ENCODE measurements around the gene JAKMIP1. TPM values are rescaled to one million over a fixed set of nuclear protein-coding genes. Genes with fewer than 3 reads are reported as not detected.

The JAKMIP1 gene
- total RNA-seq, 1 experiment from 2014 or later: not detected

DNA sequence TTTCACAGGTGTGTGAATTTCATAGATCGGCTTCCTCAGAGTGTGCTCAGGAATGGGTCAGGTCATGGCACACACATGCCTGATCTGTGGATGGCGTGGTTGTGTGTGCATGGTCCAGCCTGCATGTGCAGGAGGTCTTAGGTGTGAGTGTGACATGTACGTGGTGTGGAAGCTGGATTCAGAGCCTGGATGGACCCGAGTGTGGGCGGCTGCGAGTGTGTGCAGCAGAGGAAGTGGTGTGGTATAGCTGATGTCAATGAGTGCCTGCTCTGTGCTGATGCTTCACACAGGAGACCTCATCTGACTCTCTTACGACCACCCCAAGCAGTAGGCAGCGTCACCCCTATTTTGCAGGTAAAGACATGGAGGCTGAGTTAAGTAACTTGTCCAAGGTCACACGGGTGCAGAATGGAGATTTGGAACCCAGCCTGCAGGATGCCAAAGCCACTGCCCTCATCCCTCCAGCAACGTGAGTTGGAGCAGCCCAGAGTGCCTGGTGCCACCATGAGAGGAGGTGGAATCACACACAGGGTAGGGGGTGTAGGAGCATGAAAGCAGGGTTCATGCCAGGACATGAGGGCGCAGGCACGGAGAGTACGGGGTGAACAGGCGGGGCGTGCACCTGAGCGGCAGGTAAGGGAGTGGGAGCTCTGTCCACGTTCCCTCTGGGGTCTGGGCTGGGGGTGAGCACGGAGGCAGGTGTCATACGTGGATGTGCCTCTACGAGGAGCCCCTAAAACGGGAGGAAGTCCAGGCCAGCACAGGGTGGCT lies 157.9 kb downstream of the JAKMIP1 start:
- intact Hi-C loops (cut with micrococcal nuclease): no loop called here
- Histone ChIP-seq H4K20me1 (ENCODE audit: insufficient read depth) (no peaks in the 10 kb centered on the region), H3K4me2 (ENCODE audit: low read length) (no peak overlapping the region), H3K9ac (ENCODE audit: low read length) (no peak overlapping the region), H3K4me3 (replicated peaks in 1 of 2; ENCODE audit: low read depth in 1 of 2, low read length in 2 of 2) (no peak overlapping the region), H3K27me3 (ENCODE audit: insufficient read depth, low read length) (peaks cover 48% of the 10 kb centered on the region; the same call in 1 of the 2 replicates), H2AFZ (ENCODE audit: low read depth, low read length, poor library complexity, severe bottlenecking) (no peak overlapping the region), H3K27ac (ENCODE audit: low read depth, low read length) (no peak overlapping the region), H3K4me1 (ENCODE audit: control insufficient read depth in 1 of 2, insufficient read depth in 2 of 2, low read length in 2 of 2) (peaks cover 0 to 5% of the 10 kb centered on the region in 2 experiments; a peak in 2 of 4 replicates), H3K36me3 (ENCODE audit: control insufficient read depth in 1 of 2, insufficient read depth in 2 of 2, low read length in 2 of 2) (no peaks in the 10 kb centered on the region), H3K9me3 (ENCODE audit: control insufficient read depth in 1 of 2, insufficient read depth in 1 of 2, low read depth in 1 of 2, low read length in 2 of 2) (no peaks in the 10 kb centered on the region), H3K79me2 (ENCODE audit: insufficient read depth, low read length) (no peaks in the 10 kb centered on the region), H3K9me2 (ENCODE audit: insufficient read depth) (no peaks in the 10 kb centered on the region)
- ATAC-seq (no peak), DNase-seq (ENCODE audit: low read depth, low spot score) (no peak)
- ChIA-PET RAD21 (ENCODE audit: low non-redundant PET in 1 of 2, low total read pairs in 2 of 2, uncharacterized antibody in 2 of 2, unreplicated experiment in 2 of 2) (no interaction called here), CTCF (no interaction called here), POLR2A (no interaction called here)
- no TSS peak for BruUV-seq (replicated peaks)
- TF ChIP-seq REST (IDR thresholded peaks at IDR 0.05; ENCODE audit: low read depth) (no peak), ZNF274 (IDR thresholded peaks at IDR 0.05; ENCODE audit: low read depth, low read length) (no peak), YY1 (IDR thresholded peaks at IDR 0.05; ENCODE audit: extremely low read depth, insufficient replicate concordance, low read depth, low read length) (no peak)
- TF ChIP-seq, protein P1, sequence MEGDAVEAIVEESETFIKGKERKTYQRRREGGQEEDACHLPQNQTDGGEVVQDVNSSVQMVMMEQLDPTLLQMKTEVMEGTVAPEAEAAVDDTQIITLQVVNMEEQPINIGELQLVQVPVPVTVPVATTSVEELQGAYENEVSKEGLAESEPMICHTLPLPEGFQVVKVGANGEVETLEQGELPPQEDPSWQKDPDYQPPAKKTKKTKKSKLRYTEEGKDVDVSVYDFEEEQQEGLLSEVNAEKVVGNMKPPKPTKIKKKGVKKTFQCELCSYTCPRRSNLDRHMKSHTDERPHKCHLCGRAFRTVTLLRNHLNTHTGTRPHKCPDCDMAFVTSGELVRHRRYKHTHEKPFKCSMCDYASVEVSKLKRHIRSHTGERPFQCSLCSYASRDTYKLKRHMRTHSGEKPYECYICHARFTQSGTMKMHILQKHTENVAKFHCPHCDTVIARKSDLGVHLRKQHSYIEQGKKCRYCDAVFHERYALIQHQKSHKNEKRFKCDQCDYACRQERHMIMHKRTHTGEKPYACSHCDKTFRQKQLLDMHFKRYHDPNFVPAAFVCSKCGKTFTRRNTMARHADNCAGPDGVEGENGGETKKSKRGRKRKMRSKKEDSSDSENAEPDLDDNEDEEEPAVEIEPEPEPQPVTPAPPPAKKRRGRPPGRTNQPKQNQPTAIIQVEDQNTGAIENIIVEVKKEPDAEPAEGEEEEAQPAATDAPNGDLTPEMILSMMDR (IDR thresholded peaks at IDR 0.05 in 2 of 3, conservative IDR thresholded peaks at IDR 0.05 in 1 of 3; ENCODE audit: borderline replicate concordance in 1 of 3, insufficient read depth in 1 of 3, low read depth in 2 of 3, low read length in 2 of 3): no peak
- TF ChIP-seq, protein P2, sequence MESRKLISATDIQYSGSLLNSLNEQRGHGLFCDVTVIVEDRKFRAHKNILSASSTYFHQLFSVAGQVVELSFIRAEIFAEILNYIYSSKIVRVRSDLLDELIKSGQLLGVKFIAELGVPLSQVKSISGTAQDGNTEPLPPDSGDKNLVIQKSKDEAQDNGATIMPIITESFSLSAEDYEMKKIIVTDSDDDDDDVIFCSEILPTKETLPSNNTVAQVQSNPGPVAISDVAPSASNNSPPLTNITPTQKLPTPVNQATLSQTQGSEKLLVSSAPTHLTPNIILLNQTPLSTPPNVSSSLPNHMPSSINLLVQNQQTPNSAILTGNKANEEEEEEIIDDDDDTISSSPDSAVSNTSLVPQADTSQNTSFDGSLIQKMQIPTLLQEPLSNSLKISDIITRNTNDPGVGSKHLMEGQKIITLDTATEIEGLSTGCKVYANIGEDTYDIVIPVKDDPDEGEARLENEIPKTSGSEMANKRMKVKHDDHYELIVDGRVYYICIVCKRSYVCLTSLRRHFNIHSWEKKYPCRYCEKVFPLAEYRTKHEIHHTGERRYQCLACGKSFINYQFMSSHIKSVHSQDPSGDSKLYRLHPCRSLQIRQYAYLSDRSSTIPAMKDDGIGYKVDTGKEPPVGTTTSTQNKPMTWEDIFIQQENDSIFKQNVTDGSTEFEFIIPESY (IDR thresholded peaks at IDR 0.05; ENCODE audit: extremely low read depth, insufficient replicate concordance, low read length): no peak
